ENCODE results near the gene TIMM17A. TPM values are rescaled to one million over a fixed set of nuclear protein-coding genes. Genes with fewer than 3 reads are reported as not detected.

The TIMM17A gene
- total and polyA plus RNA-seq, 2 of the 8 experiments (the other 6 are each of a cell fraction or from before 2014, with no cell fraction given), result 30.3 to 57.1 TPM

DNA sequence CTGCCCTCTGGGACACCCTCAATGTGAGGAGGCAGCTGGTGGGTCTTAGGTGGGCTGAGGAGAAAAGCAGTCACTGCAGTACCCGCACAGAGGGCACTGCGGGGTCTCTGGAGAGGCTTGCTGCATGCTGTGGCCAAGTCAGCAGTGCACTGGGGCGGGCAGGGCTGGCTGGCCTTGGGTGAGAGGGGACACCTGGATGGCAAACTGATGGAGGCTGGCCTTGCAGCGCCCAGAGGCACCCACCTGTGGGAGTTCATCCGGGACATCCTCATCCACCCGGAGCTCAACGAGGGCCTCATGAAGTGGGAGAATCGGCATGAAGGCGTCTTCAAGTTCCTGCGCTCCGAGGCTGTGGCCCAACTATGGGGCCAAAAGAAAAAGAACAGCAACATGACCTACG is 58.3 kb downstream of the TIMM17A start (continued):
- TF ChIP-seq, protein P1, sequence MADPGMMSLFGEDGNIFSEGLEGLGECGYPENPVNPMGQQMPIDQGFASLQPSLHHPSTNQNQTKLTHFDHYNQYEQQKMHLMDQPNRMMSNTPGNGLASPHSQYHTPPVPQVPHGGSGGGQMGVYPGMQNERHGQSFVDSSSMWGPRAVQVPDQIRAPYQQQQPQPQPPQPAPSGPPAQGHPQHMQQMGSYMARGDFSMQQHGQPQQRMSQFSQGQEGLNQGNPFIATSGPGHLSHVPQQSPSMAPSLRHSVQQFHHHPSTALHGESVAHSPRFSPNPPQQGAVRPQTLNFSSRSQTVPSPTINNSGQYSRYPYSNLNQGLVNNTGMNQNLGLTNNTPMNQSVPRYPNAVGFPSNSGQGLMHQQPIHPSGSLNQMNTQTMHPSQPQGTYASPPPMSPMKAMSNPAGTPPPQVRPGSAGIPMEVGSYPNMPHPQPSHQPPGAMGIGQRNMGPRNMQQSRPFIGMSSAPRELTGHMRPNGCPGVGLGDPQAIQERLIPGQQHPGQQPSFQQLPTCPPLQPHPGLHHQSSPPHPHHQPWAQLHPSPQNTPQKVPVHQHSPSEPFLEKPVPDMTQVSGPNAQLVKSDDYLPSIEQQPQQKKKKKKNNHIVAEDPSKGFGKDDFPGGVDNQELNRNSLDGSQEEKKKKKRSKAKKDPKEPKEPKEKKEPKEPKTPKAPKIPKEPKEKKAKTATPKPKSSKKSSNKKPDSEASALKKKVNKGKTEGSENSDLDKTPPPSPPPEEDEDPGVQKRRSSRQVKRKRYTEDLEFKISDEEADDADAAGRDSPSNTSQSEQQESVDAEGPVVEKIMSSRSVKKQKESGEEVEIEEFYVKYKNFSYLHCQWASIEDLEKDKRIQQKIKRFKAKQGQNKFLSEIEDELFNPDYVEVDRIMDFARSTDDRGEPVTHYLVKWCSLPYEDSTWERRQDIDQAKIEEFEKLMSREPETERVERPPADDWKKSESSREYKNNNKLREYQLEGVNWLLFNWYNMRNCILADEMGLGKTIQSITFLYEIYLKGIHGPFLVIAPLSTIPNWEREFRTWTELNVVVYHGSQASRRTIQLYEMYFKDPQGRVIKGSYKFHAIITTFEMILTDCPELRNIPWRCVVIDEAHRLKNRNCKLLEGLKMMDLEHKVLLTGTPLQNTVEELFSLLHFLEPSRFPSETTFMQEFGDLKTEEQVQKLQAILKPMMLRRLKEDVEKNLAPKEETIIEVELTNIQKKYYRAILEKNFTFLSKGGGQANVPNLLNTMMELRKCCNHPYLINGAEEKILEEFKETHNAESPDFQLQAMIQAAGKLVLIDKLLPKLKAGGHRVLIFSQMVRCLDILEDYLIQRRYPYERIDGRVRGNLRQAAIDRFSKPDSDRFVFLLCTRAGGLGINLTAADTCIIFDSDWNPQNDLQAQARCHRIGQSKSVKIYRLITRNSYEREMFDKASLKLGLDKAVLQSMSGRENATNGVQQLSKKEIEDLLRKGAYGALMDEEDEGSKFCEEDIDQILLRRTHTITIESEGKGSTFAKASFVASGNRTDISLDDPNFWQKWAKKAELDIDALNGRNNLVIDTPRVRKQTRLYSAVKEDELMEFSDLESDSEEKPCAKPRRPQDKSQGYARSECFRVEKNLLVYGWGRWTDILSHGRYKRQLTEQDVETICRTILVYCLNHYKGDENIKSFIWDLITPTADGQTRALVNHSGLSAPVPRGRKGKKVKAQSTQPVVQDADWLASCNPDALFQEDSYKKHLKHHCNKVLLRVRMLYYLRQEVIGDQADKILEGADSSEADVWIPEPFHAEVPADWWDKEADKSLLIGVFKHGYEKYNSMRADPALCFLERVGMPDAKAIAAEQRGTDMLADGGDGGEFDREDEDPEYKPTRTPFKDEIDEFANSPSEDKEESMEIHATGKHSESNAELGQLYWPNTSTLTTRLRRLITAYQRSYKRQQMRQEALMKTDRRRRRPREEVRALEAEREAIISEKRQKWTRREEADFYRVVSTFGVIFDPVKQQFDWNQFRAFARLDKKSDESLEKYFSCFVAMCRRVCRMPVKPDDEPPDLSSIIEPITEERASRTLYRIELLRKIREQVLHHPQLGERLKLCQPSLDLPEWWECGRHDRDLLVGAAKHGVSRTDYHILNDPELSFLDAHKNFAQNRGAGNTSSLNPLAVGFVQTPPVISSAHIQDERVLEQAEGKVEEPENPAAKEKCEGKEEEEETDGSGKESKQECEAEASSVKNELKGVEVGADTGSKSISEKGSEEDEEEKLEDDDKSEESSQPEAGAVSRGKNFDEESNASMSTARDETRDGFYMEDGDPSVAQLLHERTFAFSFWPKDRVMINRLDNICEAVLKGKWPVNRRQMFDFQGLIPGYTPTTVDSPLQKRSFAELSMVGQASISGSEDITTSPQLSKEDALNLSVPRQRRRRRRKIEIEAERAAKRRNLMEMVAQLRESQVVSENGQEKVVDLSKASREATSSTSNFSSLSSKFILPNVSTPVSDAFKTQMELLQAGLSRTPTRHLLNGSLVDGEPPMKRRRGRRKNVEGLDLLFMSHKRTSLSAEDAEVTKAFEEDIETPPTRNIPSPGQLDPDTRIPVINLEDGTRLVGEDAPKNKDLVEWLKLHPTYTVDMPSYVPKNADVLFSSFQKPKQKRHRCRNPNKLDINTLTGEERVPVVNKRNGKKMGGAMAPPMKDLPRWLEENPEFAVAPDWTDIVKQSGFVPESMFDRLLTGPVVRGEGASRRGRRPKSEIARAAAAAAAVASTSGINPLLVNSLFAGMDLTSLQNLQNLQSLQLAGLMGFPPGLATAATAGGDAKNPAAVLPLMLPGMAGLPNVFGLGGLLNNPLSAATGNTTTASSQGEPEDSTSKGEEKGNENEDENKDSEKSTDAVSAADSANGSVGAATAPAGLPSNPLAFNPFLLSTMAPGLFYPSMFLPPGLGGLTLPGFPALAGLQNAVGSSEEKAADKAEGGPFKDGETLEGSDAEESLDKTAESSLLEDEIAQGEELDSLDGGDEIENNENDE (IDR thresholded peaks at IDR 0.05; ENCODE audit: insufficient replicate concordance, low read length), result no peak
- no peak for TF ChIP-seq KDM1A (IDR thresholded peaks at IDR 0.05; ENCODE audit: borderline replicate concordance, low read length)
